ENCODE data around the gene PCAT6.

DNA sequence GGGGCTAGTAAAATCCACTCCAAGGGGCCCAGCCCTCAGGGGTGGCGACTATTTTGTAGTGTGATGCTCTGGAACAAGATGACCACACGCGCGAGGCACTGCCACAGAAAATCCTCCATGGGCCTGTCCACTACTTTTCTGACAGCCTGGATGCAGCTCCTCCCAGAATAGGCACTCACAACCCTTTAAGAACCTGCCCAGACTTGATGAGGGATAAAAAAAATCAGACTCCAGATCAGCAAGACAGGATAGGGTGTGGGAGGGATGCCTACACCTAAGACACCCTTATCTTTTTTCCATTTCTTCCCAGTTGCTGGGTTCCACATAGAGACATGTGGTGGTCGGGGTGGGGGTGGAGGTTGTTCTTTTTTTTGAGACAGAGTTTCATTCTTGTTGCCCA, 33.5 kb downstream of the PCAT6 start:
- no peak for TF ChIP-seq POLR2A (IDR thresholded peaks at IDR 0.05)
- no peak for TF ChIP-seq EP300 (IDR thresholded peaks at IDR 0.05)
